Neural crest cell (in vitro differentiated cells): ENCODE data around the gene CNTD1. TPM values are rescaled to one million over a fixed set of nuclear protein-coding genes. Genes with fewer than 3 reads are reported as not detected.
"Not testable (repeated sequence)": the region's sequence is repeated elsewhere in the genome, so short reads cannot be mapped to it uniquely, and the experiment has no call there.

Source experiments
- DNase-seq: peaks from one replicate; pipeline ENCODE4 v3.0.0; 2021; ENCODE audit warnings: low read depth, mixed read lengths, low spot score
- H3K27ac Mint-ChIP-seq: one replicate; pipeline ENCODE4 v1.8.0; 2021; ENCODE audit warnings: mild to moderate bottlenecking, mixed read lengths; ENCODE audit not compliant: unreplicated experiment
- H3K27me3 Mint-ChIP-seq: 2 replicates; pipeline ENCODE4 v1.8.0; 2021; ENCODE audit warnings: low read depth, mild to moderate bottlenecking, mixed read lengths
- H3K36me3 Mint-ChIP-seq: 2 replicates; pipeline ENCODE4 v1.8.0; 2021; ENCODE audit warnings: low read depth, mild to moderate bottlenecking, mixed read lengths
- H3K4me1 Mint-ChIP-seq: 2 replicates; pipeline ENCODE4 v1.8.0; 2021; ENCODE audit warnings: mixed read lengths
- H3K4me3 Mint-ChIP-seq: one replicate; pipeline ENCODE4 v1.8.0; 2021; ENCODE audit warnings: mild to moderate bottlenecking, mixed read lengths
- H3K9me3 Mint-ChIP-seq: 2 replicates; pipeline ENCODE4 v1.8.0; 2021; ENCODE audit warnings: mixed read lengths
- CTCF ChIP-seq: fragments of 200-600 bp; sonication (generic); conservative IDR thresholded peaks from 2 replicates; pipeline ENCODE4 v1.5.0; 2021; ENCODE audit warnings: antibody characterized with exemption, mild to moderate bottlenecking
- total RNA-seq: library from RNA; stranded (reverse); gene quantifications from 2 replicates; pipeline ENCODE4 v1.2.1, GENCODE V29; 2021

Gene CNTD1
- total RNA-seq, 1 donor from 2014 or later = not detected

- no peak overlapping the region for H3K4me3 Mint-ChIP-seq
- H3K9me3 Mint-ChIP-seq = no peaks in the 10 kb centered on the region
- TF ChIP-seq CTCF = no peak
- H3K27ac Mint-ChIP-seq = no peak overlapping the region
- no peak for DNase-seq
- no peaks in the 10 kb centered on the region for H3K27me3 Mint-ChIP-seq
- H3K4me1 Mint-ChIP-seq = peaks cover 8% of the 10 kb centered on the region
- no peaks in the 10 kb centered on the region for H3K36me3 Mint-ChIP-seq
These were observed 53.7 kb downstream of the CNTD1 start for GRCh38 chr17:42852351-42852750.

DNA sequence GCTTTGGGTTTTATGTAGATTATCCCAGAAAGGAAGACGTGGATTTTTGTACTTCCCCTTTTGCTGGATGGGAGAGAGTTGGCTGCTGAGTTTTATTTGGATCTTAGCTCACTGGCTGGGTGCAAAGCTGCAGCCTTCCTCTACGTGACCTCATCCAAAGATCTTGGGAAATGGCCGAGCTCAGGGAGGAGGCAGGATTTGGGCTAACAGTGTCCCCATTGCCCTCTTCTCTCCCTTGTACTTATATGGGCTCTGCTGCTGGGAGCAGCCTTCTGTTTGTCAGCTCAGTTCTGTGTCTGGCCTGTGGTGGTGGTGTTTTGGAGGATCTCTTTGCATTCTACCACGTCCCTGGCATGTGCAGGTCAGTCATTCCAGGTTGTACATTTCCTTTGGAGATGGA is 54.3 kb downstream of the CNTD1 start:
- no peaks in the 10 kb centered on the region for H3K9me3 Mint-ChIP-seq
- peaks cover 8% of the 10 kb centered on the region for H3K4me1 Mint-ChIP-seq
- H3K4me3 Mint-ChIP-seq = no peak overlapping the region
- DNase-seq = no peak
- H3K27ac Mint-ChIP-seq = no peak overlapping the region
- no peaks in the 10 kb centered on the region for H3K27me3 Mint-ChIP-seq
- no peak for TF ChIP-seq CTCF
- no peaks in the 10 kb centered on the region for H3K36me3 Mint-ChIP-seq

- H3K27ac Mint-ChIP-seq = no peak overlapping the region
- no peak for DNase-seq
- H3K36me3 Mint-ChIP-seq = no peaks in the 10 kb centered on the region
- H3K9me3 Mint-ChIP-seq = no peaks in the 10 kb centered on the region
- no peak overlapping the region for H3K4me3 Mint-ChIP-seq
- peaks cover 8% of the 10 kb centered on the region for H3K4me1 Mint-ChIP-seq
- H3K27me3 Mint-ChIP-seq = no peaks in the 10 kb centered on the region
- no peak for TF ChIP-seq CTCF
These were observed 54.9 kb downstream of the CNTD1 start for GRCh38 chr17:42853597-42853967.

DNA sequence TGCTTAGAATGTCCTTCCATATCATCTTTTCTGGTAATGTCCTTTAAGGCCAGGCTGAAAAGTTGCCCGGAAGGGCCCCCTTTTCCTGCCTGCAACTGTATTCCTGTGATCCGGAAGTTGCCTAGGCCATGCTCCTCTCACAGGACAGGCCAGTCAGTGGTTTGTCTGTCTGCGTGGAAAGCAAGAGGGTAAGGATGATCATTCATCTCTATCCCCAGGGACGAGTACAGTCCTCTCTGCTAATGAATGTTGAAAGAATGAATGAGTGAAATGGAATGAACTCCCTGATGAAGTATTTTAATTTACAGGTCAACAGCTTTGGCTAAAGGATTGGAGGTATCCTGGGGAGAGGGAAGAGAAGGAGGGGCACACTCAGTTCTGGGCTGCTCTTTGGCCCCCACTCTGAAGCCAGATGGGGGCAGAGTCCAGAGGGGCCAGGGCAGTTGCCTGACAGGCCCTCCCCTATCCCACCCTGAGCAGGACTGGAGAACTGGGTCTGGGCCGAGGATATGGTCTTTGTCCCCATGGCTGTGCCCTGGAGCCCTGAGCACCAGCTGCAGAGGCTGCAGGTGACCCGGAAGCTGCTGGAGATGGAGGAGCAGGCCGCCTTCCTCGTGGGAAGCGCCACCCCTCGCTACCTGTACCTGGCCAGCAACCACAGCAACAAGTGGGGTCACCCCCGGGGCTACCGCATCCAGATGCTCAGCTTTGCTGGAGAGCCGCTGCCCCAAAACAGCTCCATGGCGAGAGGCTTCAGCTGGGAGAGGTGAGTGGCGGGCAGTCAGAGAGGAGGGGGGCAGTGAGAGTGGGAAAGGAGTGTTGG is 55.5 kb downstream of the CNTD1 start:
- Mint-ChIP-seq H3K27me3 (no peaks in the 10 kb centered on the region), H3K9me3 (no peaks in the 10 kb centered on the region), H3K4me1 (peaks cover 8% of the 10 kb centered on the region), H3K27ac (no peak overlapping the region), H3K4me3 (no peak overlapping the region), H3K36me3 (no peaks in the 10 kb centered on the region)
- TF ChIP-seq CTCF = no peak
- no peak for DNase-seq

DNA sequence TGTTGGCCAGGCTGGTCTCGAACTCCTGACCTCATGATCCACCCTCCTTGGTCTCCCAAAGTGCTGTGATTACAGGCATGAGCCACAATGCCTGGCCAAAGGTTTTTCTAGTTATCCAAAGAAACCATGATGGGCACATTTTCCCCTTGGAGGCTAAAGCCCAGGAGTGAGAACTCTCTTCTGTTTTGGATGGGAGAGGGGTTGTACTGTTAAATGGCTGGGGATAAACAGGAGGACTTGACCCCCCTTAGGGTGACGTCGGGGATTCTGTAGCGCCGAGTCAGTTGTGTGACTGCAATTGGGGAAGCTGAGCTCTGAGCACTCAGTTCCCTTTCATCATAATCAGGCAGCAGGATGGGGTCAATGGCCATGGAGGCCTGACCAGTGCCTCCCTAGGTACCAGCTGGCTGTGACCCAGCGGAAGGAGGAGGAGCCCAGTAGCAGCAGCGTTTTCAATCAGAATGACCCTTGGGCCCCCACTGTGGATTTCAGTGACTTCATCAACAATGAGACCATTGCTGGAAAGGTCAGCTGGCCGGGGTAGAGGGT is 56.5 kb downstream of the CNTD1 start:
- Mint-ChIP-seq H3K27me3 (no peaks in the 10 kb centered on the region), H3K9me3 (no peaks in the 10 kb centered on the region), H3K27ac (no peak overlapping the region), H3K4me3 (no peak overlapping the region), H3K36me3 (no peaks in the 10 kb centered on the region), H3K4me1 (peaks cover 8% of the 10 kb centered on the region)
- DNase-seq = no peak
- TF ChIP-seq CTCF = no peak

GRCh38 chr17:42856093-42856492 is 57.4 kb downstream of the CNTD1 start:
- not testable (repeated sequence) for H3K27ac Mint-ChIP-seq, H3K4me3 Mint-ChIP-seq, H3K27me3 Mint-ChIP-seq, H3K36me3 Mint-ChIP-seq, DNase-seq, H3K9me3 Mint-ChIP-seq, H3K4me1 Mint-ChIP-seq

- DNase-seq, H3K27me3 Mint-ChIP-seq, H3K36me3 Mint-ChIP-seq, H3K27ac Mint-ChIP-seq, H3K4me1 Mint-ChIP-seq, H3K4me3 Mint-ChIP-seq, H3K9me3 Mint-ChIP-seq: not testable (repeated sequence)
These were observed 57.9 kb downstream of the CNTD1 start for GRCh38 chr17:42856516-42856915.
